Upper lobe of left lung (tissue), 6 donors: ENCODE measurements around the gene OXSR1. TPM values are rescaled to one million over a fixed set of nuclear protein-coding genes. Genes with fewer than 3 reads are reported as not detected.
A peak's percentile ranks its signal among the peaks of the same experiment; 100 is the strongest.

Experiments
- ATAC-seq, 2 donors: fragments of 200-7000 bp; cut with Tn5 transposase; one replicate each; pipeline ENCODE4 v1.9.1; 2022; ENCODE audit warnings: mild to moderate bottlenecking in 2 of 2, moderate library complexity in 2 of 2; ENCODE audit not compliant: low FRiP score in 2 of 2
- DNase-seq, 2 donors: peaks; one replicate each; pipeline ENCODE4 v3.0.0-alpha.2; 2019 to 2020
- H3K27ac ChIP-seq, 4 donors: fragments of 200-600 bp; sonication (generic); one replicate each; pipeline ENCODE4 v1.5.1; 2016 to 2019
- H3K27me3 ChIP-seq, 4 donors: fragments of 200-600 bp; sonication (generic); one replicate each; pipeline ENCODE4 v1.5.1; 2017 to 2019
- H3K36me3 ChIP-seq, 4 donors: fragments of 200-600 bp; sonication (generic); one replicate each; pipeline ENCODE4 v1.5.1; 2016 to 2019
- H3K4me1 ChIP-seq, 4 donors: fragments of 200-600 bp; sonication (generic); one replicate each; pipeline ENCODE4 v1.5.1; 2018 to 2019
- H3K4me3 ChIP-seq, 4 donors: fragments of 200-600 bp; sonication (generic); one replicate each; pipeline ENCODE4 v1.5.1; 2017 to 2019; ENCODE audit warnings: mild to moderate bottlenecking in 2 of 4, moderate library complexity in 1 of 4
- H3K9me3 ChIP-seq, 4 donors: fragments of 200-600 bp; sonication (generic); one replicate each; pipeline ENCODE4 v1.5.1; 2018 to 2019
- CTCF ChIP-seq, 6 experiments: fragments of 450-650 bp in 4 of 6; fragments of 200-600 bp in 2 of 6; sonication (generic) in 2 of 6; IDR thresholded peaks; one replicate each; pipeline ENCODE4 v1.5.1; 2016 to 2019; ENCODE audit warnings: antibody characterized with exemption in 6 of 6
- EP300 ChIP-seq, 4 donors: sonication (generic); formaldehyde crosslinking; IDR thresholded peaks; one replicate each; pipeline ENCODE4 v1.5.1; 2017; ENCODE audit warnings: antibody characterized with exemption in 4 of 4, control low read depth in 2 of 4
- POLR2A ChIP-seq, 4 donors: fragments of 450-650 bp; IDR thresholded peaks; one replicate each; pipeline ENCODE4 v1.5.1; 2016 to 2017; ENCODE audit warnings: antibody characterized with exemption in 4 of 4, mild to moderate bottlenecking in 2 of 4
- POLR2AphosphoS5 ChIP-seq, 2 donors: sonication (generic); formaldehyde crosslinking; IDR thresholded peaks; one replicate each; pipeline ENCODE4 v1.5.1; 2017; ENCODE audit warnings: antibody characterized with exemption in 2 of 2
- WGBS, 2 donors: methylation state at CpG; one replicate each; pipeline ENCODE4 v1.1.5; 2017 to 2018; 5-methylcytosine and 5-hydroxymethylcytosine counted together
- total RNA-seq, 6 donors: library from RNA; depleted of rRNA in 4 of 6; stranded (reverse); fragments of >200 nt in 4 of 6; gene quantifications; one replicate each; pipeline versions ENCODE4 v1.1.0 to v1.2.1, GENCODE V29; 2016 to 2021
- donor health status: DM: no; HTN: no; CAD: no; lungs with moderate emphysema.
- donor health status: DM: no; HTN: yes; CAD: no; lungs with severe emphysema.

OXSR1 gene
- total RNA-seq, 6 donors from 2014 or later: 26.6 to 43.7 (median 31.6) TPM

DNA sequence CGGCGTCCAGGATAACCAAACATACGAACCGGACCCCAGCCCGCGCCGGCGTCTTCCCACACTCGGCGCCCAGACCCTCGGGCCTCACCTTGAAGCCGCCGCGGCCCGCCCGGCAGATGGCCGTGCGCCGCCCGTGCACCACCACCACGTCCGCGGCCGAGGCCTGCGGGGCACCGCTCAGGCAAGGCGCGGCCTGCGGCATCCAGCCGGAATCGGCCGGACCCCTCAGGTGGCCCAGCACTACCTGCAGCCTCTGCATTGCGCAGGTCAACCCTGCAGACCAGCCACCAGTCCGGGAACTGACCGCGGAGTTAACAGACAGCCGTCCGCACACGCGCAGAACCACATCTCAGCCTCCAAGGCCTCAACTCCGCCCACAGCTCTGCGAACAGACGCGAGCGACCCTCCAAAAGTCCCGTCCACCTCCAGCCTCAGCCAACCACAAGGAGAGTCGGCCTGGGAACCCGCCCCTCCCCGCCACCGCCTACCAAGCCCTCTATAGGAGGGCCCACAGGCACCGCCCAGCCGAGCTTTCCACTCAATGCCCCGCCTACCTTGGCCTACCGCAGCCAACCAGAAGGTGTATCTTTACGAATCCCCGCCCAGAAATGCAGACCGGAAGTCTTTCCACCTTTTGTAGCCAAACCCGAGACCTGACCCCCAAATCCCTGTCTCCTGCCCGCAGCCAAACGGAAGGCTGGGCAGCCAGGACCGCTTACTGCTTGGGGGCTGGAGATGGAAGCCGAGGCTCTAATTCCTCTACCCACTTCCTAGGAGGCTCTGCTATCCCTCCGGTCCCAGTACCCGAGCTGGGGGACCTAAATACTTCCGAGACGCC, 28.3 kb upstream of the OXSR1 start, which contains the start of gene ACAA1:
TSS of gene ACAA1 (minus strand) at position 351 of the 838 bp plus-strand sequence. CDS start at position 259, 92 bp downstream.
- peaks cover 47 to 69% (median 57%) of the 10 kb centered on the region in 4 donors for H3K4me1 ChIP-seq
- H3K27me3 ChIP-seq: no peaks in the 10 kb centered on the region
- peak within 1 kb of the TSS; percentile 63 to 97 (median 88) for H3K4me3 ChIP-seq
- ATAC-seq (peak; percentile 97 to 99), DNase-seq (peak; percentile 97 to 100)
- H3K27ac ChIP-seq: peak within 1 kb of the TSS; percentile 91 to 98 (median 96)
- 0% methylated on average over 5 to 39 of the region's 66 CpGs for WGBS, 2 donors
- H3K36me3 ChIP-seq: peaks cover 0 to 43% (median 31%) of the 10 kb centered on the region in 4 donors
- H3K9me3 ChIP-seq: no peaks in the 10 kb centered on the region
- TF ChIP-seq POLR2A (IDR thresholded peaks at IDR 0.05) (peak; percentile 61 to 94 (median 82)), EP300 (IDR thresholded peaks at IDR 0.05) (peak in 1 of 4 donors; percentile 14), CTCF (IDR thresholded peaks at IDR 0.05) (peak in 3 of 6 experiments; percentile 24 to 39 (median 35)), POLR2AphosphoS5 (IDR thresholded peaks at IDR 0.05) (peak; percentile 93 to 95)

- 10 to 17% methylated on average over 12 to 22 of the region's 22 CpGs for WGBS, 2 donors
- Histone ChIP-seq H3K4me3 (peak overlapping the region; percentile 63 to 97 (median 90)), H3K27me3 (no peaks in the 10 kb centered on the region), H3K9me3 (no peaks in the 10 kb centered on the region), H3K4me1 (peaks cover 47 to 65% (median 53%) of the 10 kb centered on the region in 4 donors), H3K36me3 (peaks cover 0 to 44% (median 31%) of the 10 kb centered on the region in 4 donors), H3K27ac (peak overlapping the region; percentile 91 to 98 (median 96))
- ATAC-seq (peak in 1 of 2 donors; percentile 53), DNase-seq (no peak)
- TF ChIP-seq POLR2AphosphoS5 (IDR thresholded peaks at IDR 0.05): no peak
- peak in 1 of 6 experiments; percentile 8 for TF ChIP-seq CTCF (IDR thresholded peaks at IDR 0.05)
Measured at GRCh38 chr3:38137615-38138348, 27.6 kb upstream of the OXSR1 start.

DNA sequence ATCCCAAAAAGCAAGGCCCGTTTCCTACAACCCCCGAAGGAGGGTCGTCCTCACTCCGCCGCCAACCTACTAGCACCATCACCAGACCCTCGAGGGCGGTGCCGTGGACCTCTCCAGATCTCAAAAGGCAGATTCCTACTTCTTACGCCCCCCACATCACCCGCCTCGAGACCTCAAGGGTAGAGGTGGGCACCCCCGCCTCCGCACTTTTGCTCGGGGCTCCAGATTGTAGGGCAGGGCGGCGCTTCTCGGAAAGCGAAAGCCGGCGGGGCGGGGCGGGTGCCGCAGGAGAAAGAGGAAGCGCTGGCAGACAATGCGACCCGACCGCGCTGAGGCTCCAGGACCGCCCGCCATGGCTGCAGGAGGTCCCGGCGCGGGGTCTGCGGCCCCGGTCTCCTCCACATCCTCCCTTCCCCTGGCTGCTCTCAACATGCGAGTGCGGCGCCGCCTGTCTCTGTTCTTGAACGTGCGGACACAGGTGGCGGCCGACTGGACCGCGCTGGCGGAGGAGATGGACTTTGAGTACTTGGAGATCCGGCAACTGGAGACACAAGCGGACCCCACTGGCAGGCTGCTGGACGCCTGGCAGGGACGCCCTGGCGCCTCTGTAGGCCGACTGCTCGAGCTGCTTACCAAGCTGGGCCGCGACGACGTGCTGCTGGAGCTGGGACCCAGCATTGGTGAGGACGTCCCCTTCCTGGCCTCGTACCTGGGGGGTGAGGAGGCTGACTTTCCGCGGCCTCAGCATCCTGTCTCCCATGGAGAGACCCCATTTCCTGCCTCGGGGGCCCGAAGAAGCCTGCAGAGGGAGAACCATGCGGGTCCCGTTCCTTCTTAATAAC, 26.8 kb upstream of the OXSR1 start, which contains the start of gene MYD88:
TSS of gene MYD88 (plus strand) at position 313 of the 842 bp plus-strand sequence. CDS start at position 353, 40 bp downstream.
- Histone ChIP-seq H3K27me3 (no peaks in the 10 kb centered on the region), H3K4me3 (peak within 1 kb of the TSS; percentile 63 to 97 (median 90)), H3K9me3 (no peaks in the 10 kb centered on the region), H3K4me1 (peaks cover 47 to 60% (median 47%) of the 10 kb centered on the region in 4 donors), H3K27ac (peak within 1 kb of the TSS; percentile 91 to 98 (median 96)), H3K36me3 (peaks cover 0 to 37% (median 24%) of the 10 kb centered on the region in 4 donors)
- DNase-seq (peak; percentile 93 to 97), ATAC-seq (peak; percentile 69 to 85)
- TF ChIP-seq CTCF (IDR thresholded peaks at IDR 0.05): no peak
- TF ChIP-seq POLR2A (IDR thresholded peaks at IDR 0.05): peak in 3 of 4 donors; percentile 64 to 91 (median 66)
- TF ChIP-seq POLR2AphosphoS5 (IDR thresholded peaks at IDR 0.05): peak; percentile 76 to 79
- TF ChIP-seq EP300 (IDR thresholded peaks at IDR 0.05): no peak
- 2 to 3% methylated on average over 18 to 54 of the region's 65 CpGs for WGBS, 2 donors

- WGBS, 2 donors: 3 to 9% methylated on average over 8 of the region's 8 CpGs
- H3K27me3 ChIP-seq: no peaks in the 10 kb centered on the region
- H3K9me3 ChIP-seq: no peaks in the 10 kb centered on the region
- DNase-seq (no peak), ATAC-seq (no peak)
- H3K27ac ChIP-seq: peak overlapping the region; percentile 91 to 98 (median 96)
- H3K36me3 ChIP-seq: peaks cover 0 to 31% (median 18%) of the 10 kb centered on the region in 4 donors
- H3K4me3 ChIP-seq: peak overlapping the region; percentile 63 to 97 (median 90)
- peaks cover 41 to 54% (median 42%) of the 10 kb centered on the region in 4 donors for H3K4me1 ChIP-seq
- TF ChIP-seq CTCF (IDR thresholded peaks at IDR 0.05) (no peak), POLR2A (IDR thresholded peaks at IDR 0.05) (no peak), POLR2AphosphoS5 (IDR thresholded peaks at IDR 0.05) (no peak), EP300 (IDR thresholded peaks at IDR 0.05) (no peak)
Measured at GRCh38 chr3:38139191-38139590, 26.1 kb upstream of the OXSR1 start.
